GM19023 (cell line): ENCODE measurements around the gene CISD1.
"Not testable (repeated sequence)": the region's sequence is repeated elsewhere in the genome, so short reads cannot be mapped to it uniquely, and the experiment has no call there.

Source experiments
- ATAC-seq: cut with Tn5 transposase; IDR thresholded peaks from one replicate; pipeline ENCODE4 v1.9.1; 2021; ENCODE audit warnings: mild to moderate bottlenecking, moderate library complexity; ENCODE audit not compliant: unreplicated experiment

Gene CISD1

DNA sequence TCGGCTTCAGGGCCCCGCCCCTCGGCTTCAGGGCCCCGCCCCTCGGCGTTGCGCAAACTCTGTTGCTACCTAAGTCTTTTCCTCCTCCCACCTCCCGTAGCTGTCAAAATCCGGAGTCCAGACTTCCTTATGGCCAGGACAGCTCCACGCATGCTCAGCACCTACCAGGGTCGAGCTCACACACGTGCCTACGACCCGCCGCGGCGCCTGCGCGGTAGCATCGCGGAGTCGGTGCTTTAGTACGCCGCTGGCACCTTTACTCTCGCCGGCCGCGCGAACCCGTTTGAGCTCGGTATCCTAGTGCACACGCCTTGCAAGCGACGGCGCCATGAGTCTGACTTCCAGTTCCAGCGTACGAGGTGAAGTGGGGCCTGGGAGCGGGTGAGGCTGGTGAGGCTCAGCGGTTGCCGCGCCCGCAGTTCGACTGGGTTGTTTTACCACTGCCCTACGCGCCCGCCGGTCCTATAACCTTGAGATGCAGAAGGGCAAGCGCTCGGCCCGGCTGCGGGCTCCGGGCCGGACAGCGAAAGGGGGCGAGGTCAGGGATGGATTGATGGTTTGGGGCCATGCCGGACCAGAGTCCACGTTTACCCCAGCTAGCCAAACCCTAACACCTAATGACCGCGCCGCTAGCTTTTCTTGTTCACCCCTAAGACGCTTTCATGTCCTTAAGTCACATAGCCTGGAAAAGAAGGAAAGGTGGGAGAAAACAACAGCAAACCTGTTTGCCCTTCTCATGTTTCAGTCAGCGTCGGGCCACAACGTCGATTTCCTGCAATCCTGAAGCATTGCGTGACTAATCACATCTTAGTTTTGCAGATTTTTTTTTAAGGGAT lies at the start of gene CISD1:
CISD1 (plus strand) TSS at position 217 of the 836 bp plus-strand sequence; CDS start at position 329, 112 bp downstream.
- peak; percentile 60 for ATAC-seq

GRCh38 chr10:58219875-58220274 lies 49.1 kb upstream of the CISD1 start:
- no peak for ATAC-seq

DNA sequence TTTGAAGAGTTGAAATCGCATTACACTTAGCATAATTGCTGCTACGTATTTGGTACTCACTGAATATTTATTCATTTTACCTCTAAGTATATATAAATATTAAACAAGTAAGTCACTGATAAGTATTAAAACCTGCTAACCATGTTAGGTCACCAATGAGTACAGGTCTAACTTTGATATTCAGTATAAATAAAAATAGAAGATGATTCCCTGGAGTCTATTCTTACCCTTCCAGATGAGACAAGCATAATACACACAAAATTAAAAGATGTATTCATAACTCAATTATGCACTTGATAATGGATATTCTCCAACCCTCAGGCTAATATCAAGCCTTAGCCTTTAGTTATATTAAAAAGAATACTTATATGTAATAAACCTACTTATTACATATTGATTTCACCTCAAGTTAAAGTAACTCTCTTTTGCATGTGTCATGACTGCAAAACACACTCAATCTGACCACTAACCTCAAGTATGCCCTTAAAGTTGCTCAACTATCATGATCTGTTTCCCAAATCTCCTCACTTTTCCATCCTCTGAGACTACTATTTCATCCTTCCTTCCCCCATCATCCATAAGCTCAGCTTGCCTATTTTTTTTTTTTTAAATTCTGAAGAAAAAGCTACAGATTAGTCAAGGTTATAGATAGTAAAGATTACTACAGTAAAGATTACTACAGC lies 48.1 kb upstream of the CISD1 start:
- ATAC-seq = no peak

GRCh38 chr10:58225654-58226053 lies 43.3 kb upstream of the CISD1 start:
- no peak for ATAC-seq

GRCh38 chr10:58229856-58230255 lies 39.1 kb upstream of the CISD1 start:
- ATAC-seq = not testable (repeated sequence)

- ATAC-seq = no peak
Observed at GRCh38 chr10:58237014-58237834, 31.7 kb upstream of the CISD1 start.

DNA sequence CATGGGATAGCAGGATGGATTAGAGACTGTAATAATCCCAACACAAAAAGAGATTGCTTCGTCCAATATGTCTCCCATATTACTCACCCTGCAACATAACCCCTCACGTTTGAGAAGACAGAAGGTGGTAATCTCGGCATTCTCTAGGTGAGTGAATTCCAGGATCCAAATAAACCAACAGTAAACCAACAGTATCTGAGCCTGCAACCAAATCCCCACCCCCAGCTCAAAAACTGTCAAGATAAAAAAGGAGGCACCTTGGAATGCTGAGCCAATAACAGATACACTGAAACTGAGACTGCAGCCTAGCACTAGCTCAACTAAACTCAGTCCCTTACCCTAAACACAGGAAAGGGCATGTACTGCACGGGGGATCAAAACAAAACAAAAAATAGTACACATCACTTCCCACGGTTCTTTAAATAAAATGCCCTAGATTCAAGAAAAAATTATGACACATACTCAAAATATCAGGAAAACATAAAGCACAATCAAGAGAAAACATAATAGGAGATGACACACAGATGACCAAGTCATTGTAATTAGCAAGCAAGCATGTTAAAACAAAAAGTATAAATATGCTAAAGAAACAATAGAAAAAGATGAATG lies 29.3 kb upstream of the CISD1 start:
- no peak for ATAC-seq

DNA sequence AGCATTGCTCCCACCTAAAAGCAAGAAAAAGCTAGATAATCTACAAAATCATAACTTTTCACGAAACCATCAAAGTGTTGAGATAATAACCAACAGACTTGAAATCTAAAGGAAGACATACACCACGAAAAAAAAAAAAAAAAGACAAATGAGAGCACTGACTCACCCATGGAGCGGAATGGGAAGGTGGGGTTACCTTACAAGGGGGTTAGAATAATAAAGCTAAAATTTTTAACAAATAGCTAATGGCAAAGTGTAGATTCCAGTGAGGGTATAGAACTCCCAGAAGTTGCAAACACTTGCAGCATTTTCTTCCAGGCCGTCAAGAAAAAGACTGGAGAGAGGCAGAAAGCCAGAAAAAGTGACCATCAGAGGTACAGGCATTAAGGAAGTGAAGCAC lies 28.4 kb upstream of the CISD1 start:
- ATAC-seq = no peak

DNA sequence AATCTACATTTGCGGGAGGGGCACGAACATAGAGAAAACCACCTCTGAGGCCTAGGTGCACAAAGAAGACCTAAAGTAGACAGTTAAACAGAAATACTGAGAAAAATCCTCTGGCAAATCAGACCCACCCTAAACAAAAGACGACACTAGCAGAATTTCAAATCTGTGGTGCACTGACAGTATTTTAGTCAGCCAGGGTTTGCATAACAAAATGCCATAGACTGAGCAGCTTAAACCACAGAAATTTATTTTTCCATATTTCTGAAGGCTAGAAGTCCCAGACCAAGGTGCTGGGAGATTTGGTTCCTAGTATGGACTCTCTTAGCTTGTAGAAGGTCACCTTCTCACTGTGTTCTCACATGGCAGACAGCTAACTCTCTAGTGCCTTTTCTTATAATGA lies 27.6 kb upstream of the CISD1 start:
- ATAC-seq = no peak

DNA sequence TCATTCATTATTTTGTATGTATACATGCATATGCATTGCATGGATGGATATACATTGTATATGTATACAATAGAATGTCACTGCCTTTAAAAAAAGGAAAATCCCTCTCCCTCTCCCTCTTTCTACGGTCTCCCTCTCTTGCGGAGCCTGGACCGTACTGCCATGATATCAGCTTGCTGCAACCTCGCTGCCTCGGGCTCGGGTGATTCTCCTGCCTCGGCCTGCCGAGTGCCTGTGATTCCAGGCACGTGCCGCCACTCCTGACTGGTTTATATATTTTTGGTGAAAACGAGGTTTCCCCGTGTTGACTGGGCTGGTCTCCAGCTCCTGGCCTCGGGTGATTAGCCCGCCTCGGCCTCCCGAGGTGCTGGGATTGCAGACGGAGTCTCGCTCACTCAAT lies 25.7 kb upstream of the CISD1 start:
- ATAC-seq = no peak

DNA sequence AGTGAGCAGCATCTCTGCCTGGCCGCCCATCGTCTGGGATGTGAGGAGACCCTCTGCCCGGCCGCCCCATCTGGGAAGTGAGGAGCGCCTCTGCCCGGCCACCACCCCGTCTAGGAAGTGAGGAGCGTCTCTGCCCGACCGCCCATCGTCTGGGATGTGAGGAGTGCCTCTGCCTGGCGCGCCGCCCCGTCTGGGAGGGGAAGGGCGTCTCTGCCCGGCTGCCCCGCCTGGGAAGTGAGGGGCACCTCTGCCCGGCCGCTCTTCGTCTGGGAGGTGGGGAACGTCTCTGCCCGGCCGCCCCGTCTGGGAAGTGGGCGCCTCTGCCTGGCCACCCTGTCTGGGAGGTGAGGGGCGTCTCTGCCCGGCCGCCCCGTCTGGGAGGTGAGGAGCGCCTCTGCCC lies 25.2 kb upstream of the CISD1 start:
- ATAC-seq = not testable (repeated sequence)

GRCh38 chr10:58244242-58244641 lies 24.7 kb upstream of the CISD1 start:
- ATAC-seq = not testable (repeated sequence)

DNA sequence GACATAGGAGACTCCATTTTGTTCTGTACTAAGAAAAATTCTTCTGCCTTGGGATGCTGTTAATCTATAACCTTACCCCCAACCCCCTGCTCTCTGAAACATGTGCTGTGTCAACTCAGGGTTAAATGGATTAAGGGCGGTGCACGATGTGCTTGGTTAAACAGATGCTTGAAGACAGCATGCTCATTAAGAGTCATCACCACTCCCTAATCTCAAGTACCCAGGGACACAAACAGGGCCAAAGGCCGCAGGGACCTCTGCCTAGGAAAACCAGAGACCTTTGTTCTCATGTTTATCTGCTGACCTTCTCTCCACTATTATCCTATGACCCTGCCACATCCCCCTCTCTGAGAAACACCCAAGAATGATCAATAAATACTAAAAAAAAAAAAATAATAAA lies 24.3 kb upstream of the CISD1 start:
- not testable (repeated sequence) for ATAC-seq

GRCh38 chr10:58253184-58253583 lies 15.8 kb upstream of the CISD1 start:
- ATAC-seq = no peak

GRCh38 chr10:58254644-58255043 lies 14.3 kb upstream of the CISD1 start:
- ATAC-seq = no peak

- not testable (repeated sequence) for ATAC-seq
Observed at GRCh38 chr10:58256013-58256780, 12.8 kb upstream of the CISD1 start.

- ATAC-seq = no peak
Observed at GRCh38 chr10:58258977-58259692, 9.8 kb upstream of the CISD1 start.

- ATAC-seq = no peak
Observed at GRCh38 chr10:58260334-58260733, 8.6 kb upstream of the CISD1 start.

GRCh38 chr10:58262766-58263165 lies 6.2 kb upstream of the CISD1 start:
- no peak for ATAC-seq

DNA sequence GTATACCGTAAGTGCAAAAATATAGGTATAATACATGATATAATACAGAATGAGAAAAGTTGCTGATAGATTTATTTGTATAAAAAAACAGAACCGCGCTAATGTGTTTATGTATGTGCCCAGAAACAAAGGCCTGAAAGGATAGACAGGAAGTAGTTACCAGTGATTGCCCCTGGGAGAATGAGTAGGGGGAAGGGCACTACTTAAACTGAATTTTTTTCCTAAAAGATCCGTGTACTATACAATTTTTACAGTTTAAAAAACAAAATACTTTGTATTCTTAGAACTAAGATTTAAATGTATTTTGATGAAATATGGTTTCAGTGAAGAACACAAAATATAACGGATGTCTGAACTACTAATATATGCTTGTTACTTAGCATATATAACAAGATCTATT lies 4.2 kb upstream of the CISD1 start:
- ATAC-seq = no peak
